IPS DF 6.9 (cell line): Measurements from ENCODE around the gene TEAD1.

ENCODE experiments used
- DNase-seq: peaks from one replicate; pipeline ENCODE4 v3.0.0-alpha.2; 2013; ENCODE audit warnings: low read depth, low spot score
- H3K27ac ChIP-seq: one replicate; pipeline ENCODE4 v1.5.1; 2013; ENCODE audit warnings: low read length, control low read depth
- H3K27me3 ChIP-seq: 2 replicates; pipeline ENCODE4 v1.6.1; 2013; ENCODE audit warnings: mild to moderate bottlenecking, low read length; ENCODE audit not compliant: control insufficient read depth, insufficient read depth
- H3K36me3 ChIP-seq: 2 replicates; pipeline ENCODE4 v1.6.1; 2013; ENCODE audit warnings: low read length; ENCODE audit not compliant: control insufficient read depth, insufficient read depth
- H3K4me1 ChIP-seq: 2 replicates; pipeline ENCODE4 v1.6.1; 2013; ENCODE audit warnings: low read length; ENCODE audit not compliant: control insufficient read depth, insufficient read depth
- H3K4me3 ChIP-seq: 2 replicates; pipeline ENCODE4 v1.5.1; 2013; ENCODE audit warnings: mild to moderate bottlenecking, low read length
- H3K9me3 ChIP-seq: 2 replicates; pipeline ENCODE4 v1.6.1; 2013; ENCODE audit warnings: low read length, inconsistent platforms; ENCODE audit not compliant: control insufficient read depth, insufficient read depth
- WGBS: extraction: QIAGEN DNeasy Blood & Tissue Kit; methylation state at CpG from one replicate; pipeline ENCODE4 v1.1.7; 2013; ENCODE audit warnings: mixed read lengths, missing lambda C conversion rate; ENCODE audit not compliant: insufficient read length, insufficient coverage; 5-methylcytosine and 5-hydroxymethylcytosine counted together

TEAD1 gene

GRCh38 chr11:12706545-12707499 is 32.6 kb downstream of the TEAD1 start:
- no peaks in the 10 kb centered on the region for H3K36me3 ChIP-seq
- H3K4me3 ChIP-seq, result no peak overlapping the region
- no peaks in the 10 kb centered on the region for H3K27me3 ChIP-seq
- H3K4me1 ChIP-seq, result peaks cover 5% of the 10 kb centered on the region
- no peak overlapping the region for H3K27ac ChIP-seq
- DNase-seq, result no peak
- WGBS, result no CpG with 5 or more reads among the region's 9 CpGs
- H3K9me3 ChIP-seq, result no peaks in the 10 kb centered on the region

- Histone ChIP-seq H3K4me1 (peaks cover 5% of the 10 kb centered on the region), H3K4me3 (no peak overlapping the region)
These were observed 33.3 kb downstream of the TEAD1 start for GRCh38 chr11:12707500-12707880.

GRCh38 chr11:12711496-12711895 is 37.3 kb downstream of the TEAD1 start:
- no peaks in the 10 kb centered on the region for H3K36me3 ChIP-seq
- no CpG with 5 or more reads among the region's 1 CpG for WGBS
- no peaks in the 10 kb centered on the region for H3K27me3 ChIP-seq

More at GRCh38 chr11:12707500-12707880, 33.3 kb downstream of the TEAD1 start:
- DNase-seq, result no peak
- Histone ChIP-seq H3K36me3 (no peaks in the 10 kb centered on the region), H3K9me3 (no peaks in the 10 kb centered on the region), H3K27ac (no peak overlapping the region), H3K27me3 (no peaks in the 10 kb centered on the region)

DNA sequence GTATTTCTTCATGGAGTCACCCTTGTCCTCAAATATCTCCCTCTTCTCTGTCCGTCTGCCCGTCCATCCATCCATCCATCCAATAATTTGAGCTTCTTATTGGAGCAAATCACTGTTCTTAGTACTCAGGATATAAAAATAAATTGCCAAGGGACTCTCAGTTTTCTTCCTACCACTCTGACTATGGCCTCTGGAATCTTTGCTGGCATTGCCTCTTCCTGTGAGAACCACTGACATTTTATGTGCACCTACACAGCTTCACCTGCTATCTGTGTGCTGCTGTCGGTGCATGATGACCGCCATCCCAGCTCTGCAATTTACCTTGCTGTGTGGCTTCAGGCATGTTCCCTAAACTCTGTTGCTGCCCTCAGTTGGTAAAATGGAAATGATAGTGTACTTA is 37.9 kb downstream of the TEAD1 start:
- H3K27ac ChIP-seq, result no peak overlapping the region
- H3K36me3 ChIP-seq, result no peaks in the 10 kb centered on the region
- DNase-seq, result no peak
- no peaks in the 10 kb centered on the region for H3K9me3 ChIP-seq
- peaks cover 6% of the 10 kb centered on the region; the same call in 1 of the 2 replicates for H3K4me1 ChIP-seq
- no peaks in the 10 kb centered on the region for H3K27me3 ChIP-seq
- WGBS, result no CpG with 5 or more reads among the region's 4 CpGs
- no peak overlapping the region for H3K4me3 ChIP-seq

More at GRCh38 chr11:12711496-12711895, 37.3 kb downstream of the TEAD1 start:
- Histone ChIP-seq H3K9me3 (no peaks in the 10 kb centered on the region), H3K4me1 (peaks cover 7% of the 10 kb centered on the region; the same call in 1 of the 2 replicates), H3K4me3 (no peak overlapping the region), H3K27ac (no peak overlapping the region)
- DNase-seq, result no peak

- H3K27ac ChIP-seq, result no peak overlapping the region
- H3K27me3 ChIP-seq, result no peaks in the 10 kb centered on the region
- DNase-seq, result no peak
- no peaks in the 10 kb centered on the region for H3K36me3 ChIP-seq
- peaks cover 8% of the 10 kb centered on the region; the same call in 1 of the 2 replicates for H3K4me1 ChIP-seq
- no peak overlapping the region for H3K4me3 ChIP-seq
- H3K9me3 ChIP-seq, result no peaks in the 10 kb centered on the region
- WGBS, result no CpG with 5 or more reads among the region's 4 CpGs
These were observed 40.9 kb downstream of the TEAD1 start for GRCh38 chr11:12715131-12715530.

DNA sequence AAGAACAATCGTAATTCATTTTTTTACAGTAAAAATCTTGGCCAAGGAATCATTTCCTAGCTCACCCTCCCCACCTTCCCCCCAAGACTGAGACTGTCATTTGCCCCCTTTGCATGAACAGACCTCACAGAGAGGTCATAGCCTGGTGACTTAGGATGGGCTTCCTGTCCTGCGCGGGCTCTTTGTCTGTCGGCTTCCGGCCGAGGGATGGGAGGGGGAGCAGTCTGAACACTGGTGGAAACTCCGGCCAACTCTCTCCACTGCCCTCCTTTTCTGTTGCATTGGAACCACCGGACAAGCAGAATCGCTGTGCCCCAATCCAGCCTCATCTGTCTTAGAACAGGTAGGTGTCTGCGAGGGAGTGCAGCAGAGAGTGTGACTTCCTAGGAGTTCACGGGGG is 41.7 kb downstream of the TEAD1 start:
- no peak for DNase-seq
- WGBS, result no CpG with 5 or more reads among the region's 11 CpGs
- Histone ChIP-seq H3K4me3 (no peak overlapping the region), H3K27ac (no peak overlapping the region), H3K36me3 (no peaks in the 10 kb centered on the region), H3K4me1 (peaks cover 8% of the 10 kb centered on the region), H3K9me3 (no peaks in the 10 kb centered on the region), H3K27me3 (no peaks in the 10 kb centered on the region)

- no CpG with 5 or more reads among the region's 6 CpGs for WGBS
- no peak for DNase-seq
- Histone ChIP-seq H3K4me3 (no peak overlapping the region), H3K27me3 (no peaks in the 10 kb centered on the region), H3K4me1 (peaks cover 12% of the 10 kb centered on the region), H3K27ac (no peak overlapping the region), H3K36me3 (no peaks in the 10 kb centered on the region), H3K9me3 (no peaks in the 10 kb centered on the region)
These were observed 42.6 kb downstream of the TEAD1 start for GRCh38 chr11:12716816-12717215.

DNA sequence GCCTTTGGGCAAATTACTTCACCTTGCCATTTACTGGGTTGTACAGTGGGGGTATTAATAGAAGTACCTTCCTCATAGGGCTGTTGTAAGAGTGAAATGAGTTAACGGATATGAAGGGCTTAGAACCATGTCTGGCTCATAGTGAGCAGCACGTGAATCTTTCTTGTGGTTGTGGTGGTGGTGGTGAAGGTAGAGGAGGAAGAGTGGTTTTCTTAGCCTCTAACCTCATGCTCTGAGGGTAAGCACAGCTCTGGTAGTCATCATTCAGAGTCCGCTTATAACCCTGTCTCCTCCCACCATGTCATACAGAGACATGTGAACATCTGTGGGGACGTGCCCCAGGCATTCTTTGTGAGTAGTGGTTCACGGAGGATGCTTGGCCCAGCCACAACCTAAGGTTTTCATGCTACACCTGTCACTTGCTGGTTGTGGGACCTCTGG is 43.6 kb downstream of the TEAD1 start:
- Histone ChIP-seq H3K27me3 (no peaks in the 10 kb centered on the region), H3K4me1 (peaks cover 17% of the 10 kb centered on the region), H3K27ac (no peak overlapping the region), H3K9me3 (no peaks in the 10 kb centered on the region), H3K4me3 (no peak overlapping the region), H3K36me3 (no peaks in the 10 kb centered on the region)
- WGBS, result no CpG with 5 or more reads among the region's 5 CpGs
- no peak for DNase-seq

DNA sequence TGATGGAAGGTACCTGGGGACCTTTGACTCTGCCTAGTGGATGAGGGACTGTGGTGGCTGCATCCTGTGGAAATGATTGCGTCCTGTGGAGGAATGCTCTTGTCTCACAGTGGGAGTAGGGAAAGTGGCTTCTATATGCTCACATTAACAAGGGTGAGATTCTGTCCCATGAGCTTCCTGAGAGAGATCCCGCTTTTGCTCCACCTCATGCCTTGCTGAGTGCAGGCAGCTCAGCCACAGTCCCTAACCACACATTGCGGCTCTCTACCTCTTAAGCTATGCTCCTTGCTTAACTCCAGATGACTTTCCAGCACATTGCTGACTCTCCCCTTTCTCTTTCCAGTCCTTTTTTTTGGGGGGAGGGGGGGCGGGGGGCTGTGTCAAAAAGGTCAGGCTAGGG is 45.0 kb downstream of the TEAD1 start:
- Histone ChIP-seq H3K27me3 (no peaks in the 10 kb centered on the region), H3K27ac (no peak overlapping the region), H3K4me1 (peaks cover 22% of the 10 kb centered on the region), H3K4me3 (no peak overlapping the region), H3K9me3 (no peaks in the 10 kb centered on the region), H3K36me3 (no peaks in the 10 kb centered on the region)
- DNase-seq, result no peak
- WGBS, result no CpG with 5 or more reads among the region's 4 CpGs

GRCh38 chr11:12721816-12722604 is 47.8 kb downstream of the TEAD1 start:
- Histone ChIP-seq H3K9me3 (no peaks in the 10 kb centered on the region), H3K4me1 (peaks cover 21% of the 10 kb centered on the region), H3K27me3 (no peaks in the 10 kb centered on the region), H3K27ac (no peak overlapping the region), H3K4me3 (no peak overlapping the region), H3K36me3 (no peaks in the 10 kb centered on the region)
- no peak for DNase-seq
- no CpG with 5 or more reads among the region's 7 CpGs for WGBS
